ENCODE measurements around the gene MYO7A. TPM values are rescaled to one million over a fixed set of nuclear protein-coding genes. Genes with fewer than 3 reads are reported as not detected.
A peak's percentile ranks its signal among the peaks of the same experiment; 100 is the strongest.

The MYO7A gene
- total RNA-seq, 1 donor from 2014 or later: 5.5 TPM

DNA sequence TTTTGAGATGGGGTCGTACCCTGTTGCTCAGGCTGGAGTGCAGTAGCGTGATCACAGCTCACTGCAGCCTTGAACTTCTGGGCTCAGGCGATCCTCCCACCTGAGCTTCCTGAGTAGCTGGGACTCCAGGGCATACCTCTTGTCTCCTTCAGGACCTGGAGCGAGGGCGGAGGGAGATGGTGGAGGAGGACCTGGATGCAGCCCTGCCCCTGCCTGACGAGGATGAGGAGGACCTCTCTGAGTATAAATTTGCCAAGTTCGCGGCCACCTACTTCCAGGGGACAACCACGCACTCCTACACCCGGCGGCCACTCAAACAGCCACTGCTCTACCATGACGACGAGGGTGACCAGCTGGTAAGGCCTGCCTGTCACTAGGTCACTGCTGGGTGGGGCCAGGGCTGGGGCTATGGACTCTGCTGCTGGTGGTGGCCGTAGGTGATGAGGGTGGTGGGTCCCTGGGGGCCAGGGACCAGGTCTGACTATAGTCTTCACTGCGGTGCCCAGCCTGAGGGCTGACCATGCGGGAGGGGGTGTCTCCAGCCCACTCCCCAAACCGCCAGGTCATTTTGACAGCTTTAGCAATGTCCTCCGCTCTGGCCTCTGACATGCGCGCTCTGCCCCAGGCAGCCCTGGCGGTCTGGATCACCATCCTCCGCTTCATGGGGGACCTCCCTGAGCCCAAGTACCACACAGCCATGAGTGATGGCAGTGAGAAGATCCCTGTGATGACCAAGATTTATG is 53.9 kb downstream of the MYO7A start:
- TF ChIP-seq, protein P1, sequence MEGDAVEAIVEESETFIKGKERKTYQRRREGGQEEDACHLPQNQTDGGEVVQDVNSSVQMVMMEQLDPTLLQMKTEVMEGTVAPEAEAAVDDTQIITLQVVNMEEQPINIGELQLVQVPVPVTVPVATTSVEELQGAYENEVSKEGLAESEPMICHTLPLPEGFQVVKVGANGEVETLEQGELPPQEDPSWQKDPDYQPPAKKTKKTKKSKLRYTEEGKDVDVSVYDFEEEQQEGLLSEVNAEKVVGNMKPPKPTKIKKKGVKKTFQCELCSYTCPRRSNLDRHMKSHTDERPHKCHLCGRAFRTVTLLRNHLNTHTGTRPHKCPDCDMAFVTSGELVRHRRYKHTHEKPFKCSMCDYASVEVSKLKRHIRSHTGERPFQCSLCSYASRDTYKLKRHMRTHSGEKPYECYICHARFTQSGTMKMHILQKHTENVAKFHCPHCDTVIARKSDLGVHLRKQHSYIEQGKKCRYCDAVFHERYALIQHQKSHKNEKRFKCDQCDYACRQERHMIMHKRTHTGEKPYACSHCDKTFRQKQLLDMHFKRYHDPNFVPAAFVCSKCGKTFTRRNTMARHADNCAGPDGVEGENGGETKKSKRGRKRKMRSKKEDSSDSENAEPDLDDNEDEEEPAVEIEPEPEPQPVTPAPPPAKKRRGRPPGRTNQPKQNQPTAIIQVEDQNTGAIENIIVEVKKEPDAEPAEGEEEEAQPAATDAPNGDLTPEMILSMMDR (IDR thresholded peaks at IDR 0.05): no peak
- intact Hi-C loops (cut with DNase I): no loop called here
- H3K36me3 ChIP-seq: no peaks in the 10 kb centered on the region
- no peaks in the 10 kb centered on the region for H3K4me1 ChIP-seq
- DNase-seq: peak; percentile 26
- H3K9me3 ChIP-seq: no peaks in the 10 kb centered on the region
- no peak overlapping the region for H3K27ac ChIP-seq
- H3K4me3 ChIP-seq: no peak overlapping the region
- peaks cover 3% of the 10 kb centered on the region for H3K27me3 ChIP-seq (ENCODE audit: low read depth)
- no peak for ATAC-seq

DNA sequence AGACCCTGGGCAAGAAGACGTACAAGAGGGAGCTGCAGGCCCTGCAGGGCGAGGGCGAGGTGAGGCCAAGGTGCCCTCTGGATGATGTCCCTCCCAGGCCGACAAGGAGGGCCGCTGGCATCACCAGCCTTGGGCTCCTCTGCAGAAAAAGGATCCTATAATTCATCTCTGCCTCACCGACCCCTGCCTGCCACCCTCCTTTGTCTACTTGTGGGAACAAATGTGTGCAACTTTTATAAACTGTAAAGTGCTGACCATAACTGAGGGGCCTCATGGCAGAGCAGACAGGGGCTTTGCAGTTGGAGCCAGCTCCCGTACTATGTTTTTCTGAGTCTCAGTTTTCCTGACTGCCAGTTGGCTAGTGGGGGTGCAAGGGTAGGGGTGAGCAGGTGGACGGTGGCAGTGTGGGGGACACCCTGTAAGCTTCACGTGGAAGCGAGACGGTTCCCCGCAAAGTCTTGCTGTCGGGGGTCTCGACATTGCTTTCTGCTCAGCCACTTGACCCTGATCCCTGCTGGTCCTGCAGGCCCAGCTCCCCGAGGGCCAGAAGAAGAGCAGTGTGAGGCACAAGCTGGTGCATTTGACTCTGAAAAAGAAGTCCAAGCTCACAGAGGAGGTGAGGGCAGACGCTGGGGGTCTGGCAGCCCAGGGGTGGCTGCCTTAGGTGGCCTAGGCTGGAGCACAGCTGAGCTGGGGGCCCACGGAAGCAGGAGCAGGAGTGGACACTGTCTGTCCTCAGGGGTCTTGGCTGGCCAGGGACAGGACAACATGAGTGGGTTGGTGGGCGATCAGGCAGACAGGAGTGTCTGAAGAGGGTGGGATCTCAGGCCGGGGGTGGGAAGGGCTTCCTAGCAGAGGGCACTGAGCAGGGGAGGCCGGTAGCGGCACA is 54.7 kb downstream of the MYO7A start:
- ATAC-seq (no peak), DNase-seq (peak; percentile 37)
- intact Hi-C loops (cut with DNase I): no loop called here
- no peaks in the 10 kb centered on the region for H3K4me1 ChIP-seq
- no peak overlapping the region for H3K27ac ChIP-seq
- H3K9me3 ChIP-seq: no peaks in the 10 kb centered on the region
- peaks cover 3% of the 10 kb centered on the region for H3K27me3 ChIP-seq (ENCODE audit: low read depth)
- no peak overlapping the region for H3K4me3 ChIP-seq
- no peaks in the 10 kb centered on the region for H3K36me3 ChIP-seq
- TF ChIP-seq, protein P1 (IDR thresholded peaks at IDR 0.05): no peak

DNA sequence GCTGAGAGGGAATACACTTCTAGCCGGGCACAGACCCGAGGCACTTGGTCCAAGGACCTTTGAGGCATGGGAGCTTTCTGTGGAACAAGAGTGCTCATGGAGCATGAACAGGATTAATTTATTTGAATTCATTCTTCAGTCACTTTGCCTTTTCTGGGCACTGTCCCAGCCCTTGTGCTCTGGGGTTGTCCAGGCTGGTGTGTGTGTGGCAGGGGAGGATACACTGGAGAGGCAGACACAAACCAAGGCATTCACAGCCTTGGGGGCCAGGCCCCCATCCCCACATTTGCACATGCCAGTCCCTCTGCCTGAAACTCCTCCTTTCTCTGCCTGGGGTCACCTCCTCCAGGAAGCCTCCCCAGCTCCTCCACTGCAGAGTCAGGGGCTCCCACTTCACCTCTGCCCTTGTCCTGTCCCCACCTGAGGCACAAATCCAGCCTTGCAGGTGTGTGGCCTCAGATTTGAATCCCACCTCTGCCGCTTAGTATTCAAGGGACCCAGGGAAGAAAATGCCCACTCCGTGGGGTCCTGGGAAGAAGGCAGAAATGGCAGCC is 55.5 kb downstream of the MYO7A start:
- H3K9me3 ChIP-seq: no peaks in the 10 kb centered on the region
- no peaks in the 10 kb centered on the region for H3K36me3 ChIP-seq
- DNase-seq: no peak
- intact Hi-C loops (cut with DNase I): no loop called here
- H3K27ac ChIP-seq: no peak overlapping the region
- ATAC-seq: no peak
- no peaks in the 10 kb centered on the region for H3K4me1 ChIP-seq
- no peak overlapping the region for H3K4me3 ChIP-seq
- TF ChIP-seq, protein P1 (IDR thresholded peaks at IDR 0.05): no peak
- H3K27me3 ChIP-seq (ENCODE audit: low read depth): peaks cover 3% of the 10 kb centered on the region

DNA sequence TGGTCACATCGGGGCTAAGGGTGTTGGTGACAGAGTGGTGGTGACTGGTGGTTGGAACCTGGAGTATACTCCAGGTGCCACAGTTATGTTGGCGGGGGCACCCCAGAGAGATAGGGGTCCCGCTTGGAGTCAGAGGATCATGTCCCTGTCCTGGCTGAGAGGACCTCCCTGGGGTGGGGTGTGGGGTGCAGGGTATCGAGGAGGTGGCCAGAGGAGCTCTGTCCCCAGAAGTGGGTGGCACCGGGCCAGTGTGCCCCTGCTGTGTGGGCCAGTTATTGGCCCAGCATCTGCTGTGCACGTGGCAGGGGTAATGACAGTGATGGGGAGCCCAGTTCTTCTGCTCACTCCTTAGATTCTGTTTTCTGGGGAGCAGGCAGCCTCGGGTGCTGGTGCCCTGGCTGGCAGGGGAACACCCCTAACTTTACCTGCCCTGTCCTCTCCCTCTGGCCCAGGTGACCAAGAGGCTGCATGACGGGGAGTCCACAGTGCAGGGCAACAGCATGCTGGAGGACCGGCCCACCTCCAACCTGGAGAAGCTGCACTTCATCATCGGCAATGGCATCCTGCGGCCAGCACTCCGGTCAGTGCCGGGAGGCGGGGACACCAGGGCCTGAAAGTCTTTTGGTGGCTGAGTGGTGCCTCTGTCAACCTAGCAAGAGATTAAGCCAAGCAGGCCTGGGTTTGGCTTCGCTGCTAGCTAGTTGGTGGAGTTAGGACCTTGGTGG is 56.3 kb downstream of the MYO7A start:
- no peaks in the 10 kb centered on the region for H3K4me1 ChIP-seq
- H3K27ac ChIP-seq: no peak overlapping the region
- intact Hi-C loops (cut with DNase I): no loop called here
- no peak for ATAC-seq
- TF ChIP-seq, protein P1 (IDR thresholded peaks at IDR 0.05): no peak
- no peaks in the 10 kb centered on the region for H3K9me3 ChIP-seq
- no peaks in the 10 kb centered on the region for H3K36me3 ChIP-seq
- no peak for DNase-seq
- H3K4me3 ChIP-seq: no peak overlapping the region
- H3K27me3 ChIP-seq (ENCODE audit: low read depth): peaks cover 3% of the 10 kb centered on the region

DNA sequence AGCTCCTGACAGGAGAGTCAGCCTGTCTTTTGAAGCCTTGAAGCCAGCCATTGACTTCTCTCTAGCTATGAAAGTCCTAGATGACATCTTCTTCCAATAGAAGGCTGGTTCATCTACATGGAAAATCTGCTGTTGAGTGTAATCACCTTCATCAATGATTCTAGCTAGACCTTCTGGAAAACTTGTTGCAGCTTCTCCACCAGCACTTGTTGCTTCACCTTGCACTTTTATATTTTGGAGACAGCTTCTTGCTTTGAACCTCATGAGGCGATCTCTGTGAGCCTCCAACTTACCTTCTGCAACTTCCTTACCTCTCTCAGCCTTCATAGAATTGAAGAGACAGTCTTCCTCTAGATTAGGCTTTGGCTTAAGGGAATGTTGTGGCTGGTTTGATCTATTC is 58.3 kb downstream of the MYO7A start:
- DNase-seq (no peak), ATAC-seq (no peak)
- Histone ChIP-seq H3K36me3 (no peaks in the 10 kb centered on the region), H3K4me1 (no peaks in the 10 kb centered on the region), H3K4me3 (no peak overlapping the region), H3K27me3 (ENCODE audit: low read depth) (peaks cover 3% of the 10 kb centered on the region), H3K27ac (no peak overlapping the region), H3K9me3 (no peaks in the 10 kb centered on the region)
- intact Hi-C loops (cut with DNase I): no loop called here
- TF ChIP-seq, protein P1 (IDR thresholded peaks at IDR 0.05): no peak
